C4-2B (cell line): ENCODE data around the gene PTPRM.

ENCODE experiments used
- H3K27ac ChIP-seq: fragments of 450-650 bp; 2 replicates; pipeline ENCODE4 v1.5.1; 2017
- CTCF ChIP-seq: fragments of 450-650 bp; conservative IDR thresholded peaks from 2 replicates; pipeline ENCODE4 v1.5.1; 2017; ENCODE audit warnings: mild to moderate bottlenecking
- ZFX ChIP-seq: fragments of 450-650 bp; IDR thresholded peaks from 2 replicates; pipeline ENCODE4 v1.6.1; 2017

Gene PTPRM

DNA sequence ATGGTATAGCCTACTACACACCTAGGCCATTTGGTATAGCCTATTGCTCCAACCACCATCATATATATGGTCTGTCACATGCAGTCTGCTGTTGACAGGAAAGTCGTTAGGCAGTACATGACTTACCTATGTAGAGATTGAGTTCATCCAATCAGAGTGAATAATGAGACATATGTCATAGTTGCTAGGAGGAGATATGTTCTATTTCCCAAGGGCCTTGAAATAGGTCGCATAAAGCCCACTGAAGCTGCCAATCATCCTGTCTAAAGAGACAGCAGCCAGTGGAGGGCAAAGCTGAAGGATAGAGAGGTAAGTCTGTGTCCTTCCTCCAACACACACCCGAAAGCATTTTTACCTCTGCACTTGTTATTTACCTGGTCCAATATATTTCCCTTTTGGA is 263.4 kb downstream of the PTPRM start:
- TF ChIP-seq CTCF (no peak), ZFX (no peak)
- H3K27ac ChIP-seq, result no peak overlapping the region

- no peak overlapping the region for H3K27ac ChIP-seq
- TF ChIP-seq ZFX, result no peak
- TF ChIP-seq CTCF, result no peak
Observed at GRCh38 chr18:7839548-7839947, 272.4 kb downstream of the PTPRM start.

- no peak for TF ChIP-seq CTCF
- TF ChIP-seq ZFX, result no peak
- H3K27ac ChIP-seq, result no peak overlapping the region
Observed at GRCh38 chr18:7840411-7840810, 273.3 kb downstream of the PTPRM start.

DNA sequence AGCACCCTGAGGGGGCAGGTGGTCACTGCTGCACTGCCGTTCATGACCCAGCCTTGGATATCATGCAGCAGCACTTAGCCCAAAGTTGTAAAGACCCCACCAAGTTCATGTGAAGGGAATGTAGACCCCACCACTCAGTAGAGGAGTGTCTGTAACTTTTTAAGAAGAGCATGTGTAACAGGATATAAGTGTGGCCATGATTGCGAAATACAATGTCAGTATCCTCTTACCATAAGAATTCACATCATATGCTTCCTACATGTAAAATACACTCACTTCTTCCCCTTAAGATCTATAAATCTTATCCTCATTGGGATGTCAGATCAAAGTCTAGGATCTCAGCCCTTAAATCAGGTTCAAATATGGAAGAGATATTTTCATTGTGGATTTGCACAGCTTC is 276.9 kb downstream of the PTPRM start:
- H3K27ac ChIP-seq, result no peak overlapping the region
- TF ChIP-seq CTCF, result no peak
- TF ChIP-seq ZFX, result no peak

- TF ChIP-seq CTCF (no peak), ZFX (no peak)
- no peak overlapping the region for H3K27ac ChIP-seq
Observed at GRCh38 chr18:7844418-7844817, 277.3 kb downstream of the PTPRM start.

DNA sequence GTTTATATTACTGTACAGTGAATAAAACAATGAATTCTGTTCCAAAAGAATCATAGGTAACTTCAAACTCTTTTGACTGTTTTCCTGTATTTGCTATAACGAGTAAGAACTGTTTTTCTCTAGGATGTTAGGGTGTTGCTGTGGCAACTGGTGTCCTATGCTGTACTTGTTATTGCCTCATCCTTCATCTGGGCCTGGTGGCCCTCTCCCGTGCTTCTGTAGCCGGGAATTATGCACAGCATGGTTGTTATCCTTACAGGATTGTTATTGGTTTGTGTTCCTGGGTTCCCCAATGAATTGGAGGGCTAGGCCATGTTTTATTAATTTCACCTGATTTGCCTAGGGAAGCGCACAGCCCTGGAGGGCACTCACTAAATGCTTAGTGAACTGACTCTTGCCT is 279.2 kb downstream of the PTPRM start:
- TF ChIP-seq CTCF (no peak), ZFX (no peak)
- H3K27ac ChIP-seq, result no peak overlapping the region

- no peak overlapping the region for H3K27ac ChIP-seq
- TF ChIP-seq ZFX (no peak), CTCF (no peak)
Observed at GRCh38 chr18:7847357-7848053, 280.4 kb downstream of the PTPRM start.
